GM12878 (cell line): Measurements from ENCODE around the gene IREB2. TPM values are rescaled to one million over a fixed set of nuclear protein-coding genes. Genes with fewer than 3 reads are reported as not detected.

Experiments used
- ATAC-seq: fragments of 200-7000 bp; cut with Tn5 transposase; 3 replicates; pipeline ENCODE4 v1.9.1; 2020; ENCODE audit warnings: mild to moderate bottlenecking, moderate library complexity
- BruUV-seq: library from RNA; stranded (reverse); fragments of 400-500 nt; replicated peaks from 2 replicates; lab custom pipeline; 2021; lab: Mats Ljungman, UMichigan
- CTCF ChIA-PET: fragments of 300-600 bp; sonication (Branson Sonifier 250); formaldehyde crosslinking; extraction: SDS; loops from one replicate; lab custom pipeline; 2021; ENCODE audit warnings: inconsistent platforms; lab: Yijun Ruan, JAX
- POLR2A ChIA-PET: fragments of 350-600 bp; formaldehyde crosslinking; extraction: SDS; loops from one replicate; lab custom pipeline; 2021; ENCODE audit warnings: inconsistent platforms; lab: Charles Lee
- RAD21 ChIA-PET: fragments of 300-600 bp; sonication (Branson Sonifier 250); formaldehyde crosslinking; loops from one replicate; lab custom pipeline; 2023; ENCODE audit warnings: antibody characterized with exemption; ENCODE audit not compliant: unreplicated experiment; lab: Charles Lee
- SMC1A ChIA-PET: fragments of 300-600 bp; sonication (Branson Sonifier 250); formaldehyde crosslinking; loops from one replicate; lab custom pipeline; 2023; ENCODE audit not compliant: unreplicated experiment, uncharacterized antibody; lab: Charles Lee
- DNase-seq: peaks from one replicate; pipeline ENCODE4 v3.0.0-alpha.2; 2011; ENCODE audit warnings: low read depth, low spot score
- FAIRE-seq: peaks from 3 replicates; lab custom pipeline; 2011; peaks lifted over from hg19 to GRCh38; lab: Jason Lieb, UNC
- H2AFZ ChIP-seq: 2 replicates; pipeline ENCODE4 v1.6.0; 2011; ENCODE audit warnings: low read depth, low read length, control low read depth; ENCODE audit not compliant: control insufficient read depth
- H3K27ac ChIP-seq: 2 replicates; pipeline ENCODE4 v1.5.1; 2011; ENCODE audit warnings: control low read depth; ENCODE audit not compliant: control insufficient read depth, insufficient read depth
- H3K27me3 ChIP-seq, 2 experiments: replicated peaks in 1 of 2; 2 replicates each; pipeline versions ENCODE4 v1.6.0 to v1.6.1; 2011; ENCODE audit warnings: low read length in 1 of 2; ENCODE audit not compliant: control insufficient read depth in 2 of 2, insufficient read depth in 2 of 2
- H3K36me3 ChIP-seq, 2 experiments: 2 replicates each; pipeline ENCODE4 v1.5.1; 2011; ENCODE audit warnings: low read length in 1 of 2; ENCODE audit not compliant: control insufficient read depth in 2 of 2, insufficient read depth in 2 of 2
- H3K4me1 ChIP-seq: 2 replicates; pipeline ENCODE4 v1.6.1; 2011; ENCODE audit warnings: mild to moderate bottlenecking, low read length, moderate library complexity, mixed read lengths; ENCODE audit not compliant: control insufficient read depth, insufficient read depth
- H3K4me2 ChIP-seq: 2 replicates; pipeline ENCODE4 v1.6.0; 2011; ENCODE audit warnings: control low read depth; ENCODE audit not compliant: control insufficient read depth, insufficient read depth
- H3K4me3 ChIP-seq: fragments of 200-600 bp; sonication (generic); 2 replicates; pipeline ENCODE4 v1.5.1; 2016
- H3K79me2 ChIP-seq: 2 replicates; pipeline ENCODE4 v1.6.0; 2011; ENCODE audit warnings: low read length; ENCODE audit not compliant: control insufficient read depth, insufficient read depth
- H3K9ac ChIP-seq: 2 replicates; pipeline ENCODE4 v1.8.0; 2011; ENCODE audit warnings: low read length, control low read depth, mixed read lengths; ENCODE audit not compliant: control insufficient read depth, insufficient read depth
- H3K9me3 ChIP-seq: replicated peaks from 3 replicates; pipeline ENCODE4 v1.5.1; 2011; ENCODE audit warnings: mild to moderate bottlenecking, low read length; ENCODE audit not compliant: control insufficient read depth, insufficient read depth
- H4K20me1 ChIP-seq: 2 replicates; pipeline ENCODE4 v1.6.0; 2011; ENCODE audit not compliant: control insufficient read depth, insufficient read depth
- HCFC1 ChIP-seq: fragments of 150-350 bp; IDR thresholded peaks from 2 replicates; pipeline ENCODE4 v1.6.1; 2014; ENCODE audit warnings: low read length
- MTA3 ChIP-seq: IDR thresholded peaks from 2 replicates; pipeline ENCODE4 v1.6.1; 2012; ENCODE audit warnings: low read length, inconsistent platforms, borderline replicate concordance
- MYB ChIP-seq: fragments of 150-350 bp; IDR thresholded peaks from 2 replicates; pipeline ENCODE4 v1.6.1; 2014; ENCODE audit warnings: mild to moderate bottlenecking, low read depth, low read length, borderline replicate concordance
- NBN ChIP-seq: fragments of 450-650 bp; IDR thresholded peaks from 2 replicates; pipeline ENCODE4 v1.6.1; 2016
- NFYB ChIP-seq: IDR thresholded peaks from 2 replicates; pipeline ENCODE4 v1.6.1; 2011; ENCODE audit warnings: low read depth, mild to moderate bottlenecking, low read length, improper control_type of control experiment, moderate library complexity; ENCODE audit not compliant: insufficient read depth
- NKRF ChIP-seq: fragments of 450-650 bp; conservative IDR thresholded peaks from 2 replicates; pipeline ENCODE4 v1.6.1; 2017; ENCODE audit warnings: mild to moderate bottlenecking, moderate library complexity
- NRF1 ChIP-seq: conservative IDR thresholded peaks from 2 replicates; pipeline ENCODE4 v1.6.1; 2011; ENCODE audit warnings: mild to moderate bottlenecking, low read depth, low read length, improper control_type of control experiment
- ZBTB11 ChIP-seq: fragments of 450-650 bp; formaldehyde crosslinking; IDR thresholded peaks from 2 replicates; pipeline ENCODE4 v1.5.0; 2022; ENCODE audit warnings: mild to moderate bottlenecking, missing genetic modification characterization
- WGBS: methylation state at CpG from one replicate; pipeline ENCODE4 v1.1.6; 2016; ENCODE audit warnings: low lambda C conversion rate; ENCODE audit not compliant: insufficient replicate concordance, insufficient coverage; ENCODE audit errors: missing lambda C conversion rate; 5-methylcytosine and 5-hydroxymethylcytosine counted together
- in situ Hi-C: fragments of 300-500 bp; cut with MboI; formaldehyde crosslinking; loops from 9 replicates; pipeline ENCODE4 v1.14.3; 2018; ENCODE audit warnings: mixed read lengths
- intact Hi-C: fragments of 100-400 bp; cut with micrococcal nuclease; formaldehyde crosslinking; loops from one replicate; pipeline ENCODE4 v1.14.2; 2022; ENCODE audit not compliant: unreplicated experiment
- polyA plus RNA-seq, 11 experiments: library from polyadenylated mRNA; depleted of rRNA in 4 of 11; unstranded in 6 of 11; stranded (reverse) in 5 of 11; fragments of >200 nt; fragmentation: Nextera tagmentation in 4 of 11; fragmentation: Illumina TruSeq in 1 of 11; extraction: Ambion mirVana in 4 of 11; extraction: Trizol in 1 of 11; gene quantifications; 1 replicate in 1 of 11; 2 replicates in 10 of 11; pipeline versions ENCODE4 v1.2.1 to v1.2.3, GENCODE V29; 2011 to 2016; ENCODE audit warnings: inconsistent platforms in 2 of 11, missing spikeins in 2 of 11, low read depth in 1 of 11
- total RNA-seq, 4 experiments: library from RNA; depleted of rRNA in 3 of 4; stranded (reverse); fragments of >200 nt in 3 of 4; fragmentation: Illumina TruSeq in 1 of 4; extraction: Trizol in 1 of 4; gene quantifications; 2 replicates each; pipeline versions ENCODE4 v1.2.1 to v1.2.3, GENCODE V29; 2013 to 2021
- TF ChIP-seq, protein P1 (sequence below): IDR thresholded peaks from 2 replicates; pipeline ENCODE4 v1.6.1; 2011; ENCODE audit warnings: borderline replicate concordance, low read depth, mild to moderate bottlenecking, moderate library complexity, low read length; ENCODE audit not compliant: insufficient read depth, poor library complexity, severe bottlenecking
- TF ChIP-seq, protein P2 (sequence below): fragments of 450-650 bp; formaldehyde crosslinking; IDR thresholded peaks from 2 replicates; pipeline ENCODE4 v1.4.0; 2022; ENCODE audit warnings: mild to moderate bottlenecking, moderate library complexity

IREB2 gene
- total and polyA plus RNA-seq, 10 of the 15 experiments (the other 5 are each of a cell fraction or from before 2014, with no cell fraction given): 13.0 to 52.4 (median 24.4) TPM

GRCh38 chr15:78405336-78405924, 32.6 kb upstream of the IREB2 start:
- intact Hi-C loops (no loop called here), in situ Hi-C loops (no loop called here)
- Histone ChIP-seq H3K4me1 (no peaks in the 10 kb centered on the region), H3K9me3 (no peaks in the 10 kb centered on the region; the same call in 2 of the 3 replicates), H4K20me1 (no peaks in the 10 kb centered on the region)
- ChIA-PET POLR2A (no interaction called here), CTCF (no interaction called here)
- WGBS: 40% methylated on average over 25 of the region's 26 CpGs
- TF ChIP-seq, protein P1, sequence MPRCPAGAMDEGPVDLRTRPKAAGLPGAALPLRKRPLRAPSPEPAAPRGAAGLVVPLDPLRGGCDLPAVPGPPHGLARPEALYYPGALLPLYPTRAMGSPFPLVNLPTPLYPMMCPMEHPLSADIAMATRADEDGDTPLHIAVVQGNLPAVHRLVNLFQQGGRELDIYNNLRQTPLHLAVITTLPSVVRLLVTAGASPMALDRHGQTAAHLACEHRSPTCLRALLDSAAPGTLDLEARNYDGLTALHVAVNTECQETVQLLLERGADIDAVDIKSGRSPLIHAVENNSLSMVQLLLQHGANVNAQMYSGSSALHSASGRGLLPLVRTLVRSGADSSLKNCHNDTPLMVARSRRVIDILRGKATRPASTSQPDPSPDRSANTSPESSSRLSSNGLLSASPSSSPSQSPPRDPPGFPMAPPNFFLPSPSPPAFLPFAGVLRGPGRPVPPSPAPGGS: no peak
- TF ChIP-seq NBN (no peak), NFYB (no peak), MTA3 (no peak), MYB (no peak), ZBTB11 (no peak), NKRF (no peak), NRF1 (no peak), HCFC1 (no peak)
- TF ChIP-seq, protein P2, sequence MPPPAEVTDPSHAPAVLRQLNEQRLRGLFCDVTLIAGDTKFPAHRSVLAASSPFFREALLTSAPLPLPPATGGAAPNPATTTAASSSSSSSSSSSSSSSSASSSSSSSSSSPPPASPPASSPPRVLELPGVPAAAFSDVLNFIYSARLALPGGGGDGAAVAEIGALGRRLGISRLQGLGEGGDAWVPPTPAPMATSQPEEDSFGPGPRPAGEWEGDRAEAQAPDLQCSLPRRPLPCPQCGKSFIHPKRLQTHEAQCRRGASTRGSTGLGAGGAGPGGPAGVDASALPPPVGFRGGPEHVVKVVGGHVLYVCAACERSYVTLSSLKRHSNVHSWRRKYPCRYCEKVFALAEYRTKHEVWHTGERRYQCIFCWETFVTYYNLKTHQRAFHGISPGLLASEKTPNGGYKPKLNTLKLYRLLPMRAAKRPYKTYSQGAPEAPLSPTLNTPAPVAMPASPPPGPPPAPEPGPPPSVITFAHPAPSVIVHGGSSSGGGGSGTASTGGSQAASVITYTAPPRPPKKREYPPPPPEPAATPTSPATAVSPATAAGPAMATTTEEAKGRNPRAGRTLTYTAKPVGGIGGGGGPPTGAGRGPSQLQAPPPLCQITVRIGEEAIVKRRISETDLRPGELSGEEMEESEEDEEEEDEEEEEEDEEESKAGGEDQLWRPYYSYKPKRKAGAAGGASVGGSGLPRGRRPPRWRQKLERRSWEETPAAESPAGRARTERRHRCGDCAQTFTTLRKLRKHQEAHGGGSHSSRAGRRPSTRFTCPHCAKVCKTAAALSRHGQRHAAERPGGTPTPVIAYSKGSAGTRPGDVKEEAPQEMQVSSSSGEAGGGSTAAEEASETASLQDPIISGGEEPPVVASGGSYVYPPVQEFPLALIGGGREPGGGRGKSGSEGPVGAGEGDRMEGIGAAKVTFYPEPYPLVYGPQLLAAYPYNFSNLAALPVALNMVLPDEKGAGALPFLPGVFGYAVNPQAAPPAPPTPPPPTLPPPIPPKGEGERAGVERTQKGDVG (CRISPR knock-in tag): no peak
- TF ChIP-seq, all 136 proteins: peak for 0
- Histone ChIP-seq H3K27ac (no peak overlapping the region), H3K9ac (no peak overlapping the region), H3K4me2 (no peak overlapping the region), H3K4me3 (no peak overlapping the region), H3K27me3 (no peaks in the 10 kb centered on the region; a peak in 2 of 4 replicates), H2AFZ (no peak overlapping the region), H3K79me2 (no peaks in the 10 kb centered on the region), H3K36me3 (no peaks in the 10 kb centered on the region)
- SMC1A ChIA-PET: no interaction called here
- RAD21 ChIA-PET: no interaction called here
- no peak for ATAC-seq
- no TSS peak for BruUV-seq
- no peak for DNase-seq
- no peak for FAIRE-seq
